Karpas-422 (cell line): ENCODE results near the gene LINGO1. TPM values are rescaled to one million over a fixed set of nuclear protein-coding genes. Genes with fewer than 3 reads are reported as not detected.

Source experiments
- DNase-seq: peaks from one replicate; pipeline ENCODE4 v3.0.0-alpha.2; 2015
- H2AFZ ChIP-seq: fragments of 200-600 bp; sonication (generic); 2 replicates; pipeline ENCODE4 v1.6.1; 2014; ENCODE audit warnings: antibody characterized with exemption, low read length, mixed read lengths
- H3K27ac ChIP-seq: fragments of 200-600 bp; sonication (generic); 2 replicates; pipeline ENCODE4 v1.5.1; 2014; ENCODE audit warnings: mild to moderate bottlenecking, low read length, moderate library complexity
- H3K27me3 ChIP-seq: fragments of 200-600 bp; sonication (generic); 2 replicates; pipeline ENCODE4 v1.6.1; 2014; ENCODE audit warnings: low read length, mixed read lengths
- H3K36me3 ChIP-seq: fragments of 200-600 bp; sonication (generic); 2 replicates; pipeline ENCODE4 v1.6.1; 2014; ENCODE audit warnings: low read length, mixed read lengths; ENCODE audit not compliant: insufficient read depth
- H3K4me1 ChIP-seq: fragments of 200-600 bp; sonication (generic); 2 replicates; pipeline ENCODE4 v1.6.1; 2014; ENCODE audit warnings: mild to moderate bottlenecking, low read length, mixed read lengths
- H3K4me2 ChIP-seq: fragments of 200-600 bp; sonication (generic); 2 replicates; pipeline ENCODE4 v1.6.1; 2014; ENCODE audit warnings: low read length, low read depth, mild to moderate bottlenecking; ENCODE audit not compliant: poor library complexity, severe bottlenecking
- H3K4me3 ChIP-seq: fragments of 200-600 bp; sonication (generic); 2 replicates; pipeline ENCODE4 v1.5.1; 2014; ENCODE audit warnings: mild to moderate bottlenecking, antibody characterized with exemption, low read length, mixed read lengths
- H3K79me2 ChIP-seq: fragments of 200-600 bp; sonication (generic); 2 replicates; pipeline ENCODE4 v1.6.1; 2014; ENCODE audit warnings: mild to moderate bottlenecking, low read length, mixed read lengths
- H3K9ac ChIP-seq: fragments of 200-600 bp; sonication (generic); 2 replicates; pipeline ENCODE4 v1.6.0; 2014; ENCODE audit warnings: low read length
- H3K9me2 ChIP-seq: fragments of 200-600 bp; sonication (generic), shearing (Covaris generic); replicated peaks from 2 replicates; pipeline ENCODE4 v1.6.0; 2014; ENCODE audit warnings: mild to moderate bottlenecking, low read length, moderate library complexity; ENCODE audit not compliant: insufficient read depth
- H3K9me3 ChIP-seq: fragments of 300-700, 200-600 bp; sonication (generic); 2 replicates; pipeline ENCODE4 v1.6.1; 2014; ENCODE audit warnings: low read length, mixed read lengths
- H4K20me1 ChIP-seq: fragments of 200-600 bp; sonication (generic); 2 replicates; pipeline ENCODE4 v1.6.1; 2014; ENCODE audit warnings: mild to moderate bottlenecking, antibody characterized with exemption, low read length, low read depth; ENCODE audit not compliant: insufficient read depth
- total RNA-seq: library from RNA; depleted of rRNA; stranded (reverse); fragments of >200 nt; shearing (Covaris generic); gene quantifications from 2 replicates; pipeline ENCODE4 v1.2.3, GENCODE V29; 2014; ENCODE audit warnings: low replicate concordance

Gene LINGO1
- total RNA-seq, 1 experiment from 2014 or later, result not detected

DNA sequence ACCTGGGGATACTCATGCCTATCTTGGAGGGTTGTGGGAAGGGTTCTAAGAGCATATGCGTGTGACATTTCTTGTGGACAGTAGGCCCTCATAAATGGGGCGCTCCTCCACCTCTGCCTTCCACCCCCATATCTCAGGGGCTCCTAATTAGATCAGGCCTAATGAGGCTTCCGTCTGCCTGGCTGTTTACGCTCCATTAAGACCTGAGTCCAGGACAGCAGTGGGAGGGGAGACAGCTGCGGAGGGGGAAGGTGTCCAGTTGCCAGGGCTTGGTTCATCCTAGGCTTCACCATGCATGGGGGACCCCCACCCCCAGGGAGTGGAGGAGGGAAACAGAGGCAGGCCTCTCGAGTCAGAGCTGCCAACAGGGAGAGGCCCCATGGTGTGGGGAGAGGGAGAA is 9.3 kb upstream of the LINGO1 start:
- H4K20me1 ChIP-seq, result no peaks in the 10 kb centered on the region
- H3K9me2 ChIP-seq, result no peaks in the 10 kb centered on the region
- no peak for DNase-seq
- no peak overlapping the region for H3K4me3 ChIP-seq
- no peaks in the 10 kb centered on the region for H3K4me1 ChIP-seq
- H3K9ac ChIP-seq, result no peak overlapping the region
- H2AFZ ChIP-seq, result no peak overlapping the region
- no peaks in the 10 kb centered on the region for H3K79me2 ChIP-seq
- H3K27me3 ChIP-seq, result no peaks in the 10 kb centered on the region
- no peaks in the 10 kb centered on the region for H3K36me3 ChIP-seq
- H3K9me3 ChIP-seq, result no peaks in the 10 kb centered on the region
- H3K27ac ChIP-seq, result no peak overlapping the region
- H3K4me2 ChIP-seq, result no peak overlapping the region

DNA sequence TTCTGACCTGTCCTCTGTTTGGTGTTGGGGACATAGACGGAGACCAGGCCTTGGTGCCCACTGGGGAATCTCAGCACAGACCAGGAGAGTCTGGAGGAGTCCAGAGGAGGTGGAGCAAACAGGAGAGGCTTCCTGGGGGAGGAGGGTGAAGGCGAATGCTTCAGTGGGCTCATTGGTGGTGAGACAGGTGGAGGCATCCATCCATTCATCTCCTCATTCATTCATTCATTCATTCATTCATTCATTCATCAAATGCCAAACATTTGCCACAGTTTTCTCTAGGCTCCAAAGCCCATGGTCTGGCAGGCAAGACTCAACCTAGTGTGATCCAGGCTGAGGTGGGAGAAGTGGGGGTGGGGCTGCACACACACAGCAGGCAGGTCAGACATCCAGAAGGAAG is 7.9 kb upstream of the LINGO1 start:
- no peaks in the 10 kb centered on the region for H3K79me2 ChIP-seq
- H3K4me2 ChIP-seq, result no peak overlapping the region
- no peaks in the 10 kb centered on the region for H3K27me3 ChIP-seq
- no peaks in the 10 kb centered on the region for H3K9me2 ChIP-seq
- DNase-seq, result no peak
- no peak overlapping the region for H3K9ac ChIP-seq
- H3K9me3 ChIP-seq, result no peaks in the 10 kb centered on the region
- no peak overlapping the region for H3K27ac ChIP-seq
- H2AFZ ChIP-seq, result no peak overlapping the region
- H4K20me1 ChIP-seq, result no peaks in the 10 kb centered on the region
- H3K4me1 ChIP-seq, result no peaks in the 10 kb centered on the region
- no peaks in the 10 kb centered on the region for H3K36me3 ChIP-seq
- H3K4me3 ChIP-seq, result no peak overlapping the region

GRCh38 chr15:77639431-77639830 is 6.7 kb upstream of the LINGO1 start:
- no peaks in the 10 kb centered on the region for H3K4me1 ChIP-seq
- no peak overlapping the region for H3K4me2 ChIP-seq
- no peak for DNase-seq
- no peaks in the 10 kb centered on the region for H3K9me3 ChIP-seq
- H4K20me1 ChIP-seq, result no peaks in the 10 kb centered on the region
- H3K27ac ChIP-seq, result no peak overlapping the region
- no peak overlapping the region for H3K9ac ChIP-seq
- no peaks in the 10 kb centered on the region for H3K27me3 ChIP-seq
- H3K36me3 ChIP-seq, result no peaks in the 10 kb centered on the region
- no peak overlapping the region for H3K4me3 ChIP-seq
- no peak overlapping the region for H2AFZ ChIP-seq
- no peaks in the 10 kb centered on the region for H3K79me2 ChIP-seq
- no peaks in the 10 kb centered on the region for H3K9me2 ChIP-seq

- Histone ChIP-seq H3K4me1 (no peaks in the 10 kb centered on the region), H3K27ac (no peak overlapping the region), H3K27me3 (no peaks in the 10 kb centered on the region), H3K9me3 (no peaks in the 10 kb centered on the region), H3K9me2 (no peaks in the 10 kb centered on the region), H3K79me2 (no peaks in the 10 kb centered on the region), H4K20me1 (no peaks in the 10 kb centered on the region), H2AFZ (no peak overlapping the region), H3K36me3 (no peaks in the 10 kb centered on the region), H3K9ac (no peak overlapping the region), H3K4me2 (no peak overlapping the region), H3K4me3 (no peak overlapping the region)
- no peak for DNase-seq
These were observed 5.4 kb upstream of the LINGO1 start for GRCh38 chr15:77637851-77638692.

GRCh38 chr15:77636209-77636608 is 3.5 kb upstream of the LINGO1 start:
- Histone ChIP-seq H2AFZ (no peak overlapping the region), H3K4me3 (no peak overlapping the region), H3K4me2 (no peak overlapping the region), H3K27ac (no peak overlapping the region), H4K20me1 (no peaks in the 10 kb centered on the region), H3K9me2 (no peaks in the 10 kb centered on the region), H3K4me1 (no peaks in the 10 kb centered on the region), H3K9me3 (no peaks in the 10 kb centered on the region), H3K9ac (no peak overlapping the region), H3K79me2 (no peaks in the 10 kb centered on the region), H3K27me3 (no peaks in the 10 kb centered on the region), H3K36me3 (no peaks in the 10 kb centered on the region)
- DNase-seq, result no peak

DNA sequence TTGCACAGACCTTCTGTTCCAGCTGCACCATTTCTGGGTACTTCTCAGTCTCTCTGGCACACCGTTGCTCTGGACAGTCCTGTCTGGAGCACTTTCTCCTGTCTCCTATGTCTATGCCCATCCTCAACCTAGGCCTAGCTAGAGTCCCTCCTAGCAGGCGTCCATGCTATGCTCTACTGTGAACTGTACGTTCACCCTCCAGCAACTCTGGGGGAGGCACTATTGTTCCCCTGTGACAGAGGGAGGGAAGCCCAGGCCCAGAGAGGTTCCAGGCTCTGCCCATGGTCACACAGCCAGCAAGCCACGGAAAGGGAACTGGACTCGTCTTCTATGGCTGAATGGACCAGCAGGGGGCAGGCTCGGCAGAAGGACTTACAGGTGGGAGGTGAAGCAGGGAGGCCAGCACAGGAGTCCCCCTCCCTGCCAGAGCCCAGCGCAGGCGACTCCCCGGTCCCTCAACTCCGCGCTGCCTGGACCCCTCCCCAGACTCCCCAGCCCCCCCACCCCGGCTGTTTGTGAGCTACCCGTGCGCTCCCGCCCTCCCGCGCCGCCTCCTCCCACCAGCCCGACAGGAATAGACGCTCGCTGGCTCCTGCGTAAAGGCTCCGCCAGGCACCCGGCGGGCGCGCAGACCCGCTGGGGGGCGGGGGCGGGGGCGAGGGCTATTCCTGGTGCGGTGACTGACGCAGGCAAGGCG is 1.7 kb upstream of the LINGO1 start:
- Histone ChIP-seq H3K4me1 (no peaks in the 10 kb centered on the region), H2AFZ (no peak overlapping the region), H3K4me3 (no peak overlapping the region), H3K4me2 (no peak overlapping the region), H3K36me3 (no peaks in the 10 kb centered on the region), H3K9me2 (no peaks in the 10 kb centered on the region), H3K27me3 (no peaks in the 10 kb centered on the region), H3K9me3 (no peaks in the 10 kb centered on the region), H4K20me1 (no peaks in the 10 kb centered on the region), H3K9ac (no peak overlapping the region), H3K27ac (no peak overlapping the region), H3K79me2 (no peaks in the 10 kb centered on the region)
- peak; percentile 83 for DNase-seq

GRCh38 chr15:77633913-77634265 is 1.2 kb upstream of the LINGO1 start:
- H3K9me2 ChIP-seq, result no peaks in the 10 kb centered on the region
- no peaks in the 10 kb centered on the region for H3K4me1 ChIP-seq
- H4K20me1 ChIP-seq, result no peaks in the 10 kb centered on the region
- H2AFZ ChIP-seq, result no peak overlapping the region
- no peak overlapping the region for H3K4me2 ChIP-seq
- no peaks in the 10 kb centered on the region for H3K9me3 ChIP-seq
- no peaks in the 10 kb centered on the region for H3K27me3 ChIP-seq
- no peak overlapping the region for H3K4me3 ChIP-seq
- H3K27ac ChIP-seq, result no peak overlapping the region
- no peaks in the 10 kb centered on the region for H3K36me3 ChIP-seq
- no peak overlapping the region for H3K9ac ChIP-seq
- no peaks in the 10 kb centered on the region for H3K79me2 ChIP-seq
- no peak for DNase-seq

DNA sequence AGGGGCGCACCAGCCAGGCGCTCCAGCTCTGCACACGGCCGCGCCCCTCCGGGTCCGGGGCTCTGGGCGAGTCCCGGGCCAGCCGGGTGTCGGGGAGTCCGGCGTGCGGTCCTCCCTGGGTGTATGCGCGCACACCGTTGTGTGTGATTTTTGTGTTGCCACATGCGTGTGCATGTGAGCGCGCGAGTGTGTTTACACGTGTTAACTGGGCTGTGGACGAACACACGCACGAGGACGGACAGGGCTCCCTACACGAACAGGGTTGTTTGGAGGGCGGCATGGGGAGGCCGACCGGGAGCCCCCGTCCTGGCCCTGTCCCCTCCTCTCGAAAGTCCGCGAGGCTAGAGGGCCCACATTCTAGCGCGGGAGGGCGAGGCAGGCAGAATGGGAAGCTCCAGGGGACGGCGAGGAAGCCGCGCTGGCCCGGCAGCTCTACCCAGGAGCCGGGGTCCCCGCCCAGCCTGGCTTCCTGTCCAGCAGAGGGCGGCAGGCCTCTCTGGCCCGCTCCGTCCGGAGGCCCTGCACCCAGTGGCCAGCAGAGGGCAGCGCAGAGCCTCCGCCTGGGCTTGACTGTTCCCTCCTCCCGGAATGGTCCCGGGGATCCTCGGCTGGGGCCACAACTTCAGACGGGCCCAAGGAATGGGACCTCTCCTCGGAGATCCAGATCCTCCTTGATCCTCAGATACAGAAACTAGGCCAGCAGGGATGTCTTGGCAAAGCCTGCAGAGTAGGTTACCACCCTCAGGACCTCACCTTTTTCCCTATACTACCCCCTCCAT is 611 bp upstream of the LINGO1 start:
- no peaks in the 10 kb centered on the region for H3K27me3 ChIP-seq
- H3K9me2 ChIP-seq, result no peaks in the 10 kb centered on the region
- peak; percentile 88 for DNase-seq
- H3K9ac ChIP-seq, result no peak overlapping the region
- H2AFZ ChIP-seq, result no peak overlapping the region
- no peak overlapping the region for H3K4me3 ChIP-seq
- no peak overlapping the region for H3K27ac ChIP-seq
- no peaks in the 10 kb centered on the region for H3K9me3 ChIP-seq
- no peaks in the 10 kb centered on the region for H3K79me2 ChIP-seq
- H3K36me3 ChIP-seq, result no peaks in the 10 kb centered on the region
- H3K4me2 ChIP-seq, result no peak overlapping the region
- no peaks in the 10 kb centered on the region for H4K20me1 ChIP-seq
- no peaks in the 10 kb centered on the region for H3K4me1 ChIP-seq
